Muscle layer of colon (tissue), 2 donors: ENCODE measurements around the gene RNF224.
A peak's percentile ranks its signal among the peaks of the same experiment; 100 is the strongest.

Source experiments
- H3K27ac ChIP-seq: one replicate; pipeline ENCODE4 v1.7.0; 2013; ENCODE audit warnings: low read depth, mild to moderate bottlenecking, low read length, moderate library complexity
- H3K27me3 ChIP-seq, 2 donors: one replicate each; pipeline ENCODE4 v1.7.0; 2013; ENCODE audit warnings: low read length in 2 of 2, mild to moderate bottlenecking in 2 of 2; ENCODE audit not compliant: insufficient read depth in 2 of 2, control insufficient read depth in 1 of 2
- H3K36me3 ChIP-seq: one replicate; pipeline ENCODE4 v1.7.0; 2013; ENCODE audit warnings: mild to moderate bottlenecking, low read length; ENCODE audit not compliant: insufficient read depth
- H3K4me1 ChIP-seq: one replicate; pipeline ENCODE4 v1.7.0; 2013; ENCODE audit warnings: mild to moderate bottlenecking, low read length; ENCODE audit not compliant: insufficient read depth
- H3K4me3 ChIP-seq, 2 donors: one replicate each; pipeline ENCODE4 v1.7.0; 2013; ENCODE audit warnings: low read length in 2 of 2, low read depth in 1 of 2, mild to moderate bottlenecking in 1 of 2, moderate library complexity in 1 of 2
- H3K9ac ChIP-seq: one replicate; pipeline ENCODE4 v1.7.0; 2013; ENCODE audit warnings: low read length
- H3K9me3 ChIP-seq: one replicate; pipeline ENCODE4 v1.7.0; 2013; ENCODE audit warnings: mild to moderate bottlenecking, low read length
- donor health status: abdominal sarcoma.
- donor health status: Adenocarcinoma of cecum.

Gene RNF224

GRCh38 chr9:137193771-137194170 lies 33.5 kb upstream of the RNF224 start:
- Histone ChIP-seq H3K4me1 (peaks cover 22% of the 10 kb centered on the region), H3K4me3 (no peak overlapping the region), H3K27me3 (no peaks in the 10 kb centered on the region), H3K9ac (no peak overlapping the region), H3K36me3 (peaks cover 20% of the 10 kb centered on the region), H3K27ac (no peak overlapping the region), H3K9me3 (no peaks in the 10 kb centered on the region)

- Histone ChIP-seq H3K27ac (no peak overlapping the region), H3K9ac (no peak overlapping the region), H3K36me3 (peaks cover 20% of the 10 kb centered on the region), H3K27me3 (no peaks in the 10 kb centered on the region), H3K4me3 (no peak overlapping the region), H3K4me1 (peaks cover 26% of the 10 kb centered on the region), H3K9me3 (no peaks in the 10 kb centered on the region)
Observed at GRCh38 chr9:137194388-137194787, 32.9 kb upstream of the RNF224 start.

- no peak overlapping the region for H3K9ac ChIP-seq
- no peak overlapping the region for H3K27ac ChIP-seq
- H3K9me3 ChIP-seq: no peaks in the 10 kb centered on the region
- H3K27me3 ChIP-seq: no peaks in the 10 kb centered on the region
- peaks cover 18% of the 10 kb centered on the region for H3K36me3 ChIP-seq
- H3K4me1 ChIP-seq: peaks cover 23% of the 10 kb centered on the region
- no peak overlapping the region for H3K4me3 ChIP-seq
Observed at GRCh38 chr9:137194909-137195308, 32.4 kb upstream of the RNF224 start.

GRCh38 chr9:137195525-137196220 lies 31.6 kb upstream of the RNF224 start:
- Histone ChIP-seq H3K4me1 (peaks cover 18% of the 10 kb centered on the region), H3K9ac (no peak overlapping the region), H3K9me3 (no peaks in the 10 kb centered on the region)

GRCh38 chr9:137198051-137198901 lies 29.0 kb upstream of the RNF224 start:
- no peaks in the 10 kb centered on the region for H3K9me3 ChIP-seq
- no peak overlapping the region for H3K27ac ChIP-seq
- H3K27me3 ChIP-seq: no peaks in the 10 kb centered on the region
- H3K4me3 ChIP-seq: no peak overlapping the region
- H3K36me3 ChIP-seq: no peaks in the 10 kb centered on the region
- peaks cover 34% of the 10 kb centered on the region for H3K4me1 ChIP-seq
- H3K9ac ChIP-seq: no peak overlapping the region

More at GRCh38 chr9:137195525-137196220, 31.6 kb upstream of the RNF224 start:
- Histone ChIP-seq H3K27ac (no peak overlapping the region), H3K36me3 (peaks cover 10% of the 10 kb centered on the region), H3K4me3 (no peak overlapping the region), H3K27me3 (no peaks in the 10 kb centered on the region)

GRCh38 chr9:137198902-137199283 lies 28.4 kb upstream of the RNF224 start:
- Histone ChIP-seq H3K4me3 (peak overlapping the region in 1 of 2 donors; percentile 20), H3K27ac (no peak overlapping the region), H3K4me1 (peaks cover 41% of the 10 kb centered on the region), H3K27me3 (no peaks in the 10 kb centered on the region), H3K9me3 (no peaks in the 10 kb centered on the region), H3K9ac (no peak overlapping the region), H3K36me3 (no peaks in the 10 kb centered on the region)

- Histone ChIP-seq H3K36me3 (no peaks in the 10 kb centered on the region), H3K4me3 (peak overlapping the region in 1 of 2 donors; percentile 20), H3K4me1 (peaks cover 47% of the 10 kb centered on the region), H3K27me3 (no peaks in the 10 kb centered on the region), H3K9ac (no peak overlapping the region), H3K9me3 (no peaks in the 10 kb centered on the region), H3K27ac (no peak overlapping the region)
Observed at GRCh38 chr9:137199411-137200121, 27.7 kb upstream of the RNF224 start.

- Histone ChIP-seq H3K36me3 (no peaks in the 10 kb centered on the region), H3K4me1 (peaks cover 51% of the 10 kb centered on the region), H3K9ac (no peak within 1 kb of the TSS), H3K4me3 (peak within 1 kb of the TSS; percentile 47 to 72), H3K27ac (peak within 1 kb of the TSS; percentile 73), H3K9me3 (no peaks in the 10 kb centered on the region), H3K27me3 (no peaks in the 10 kb centered on the region)
Observed at GRCh38 chr9:137200311-137201204, 26.7 kb upstream of the RNF224 start, which contains the start of gene TPRN. Gene TPRN, minus strand, starts transcription at chr9:137200741. Its CDS starts 30 bp downstream, at chr9:137200711.

GRCh38 chr9:137201205-137201868 lies 26.0 kb upstream of the RNF224 start:
- no peaks in the 10 kb centered on the region for H3K36me3 ChIP-seq
- no peaks in the 10 kb centered on the region for H3K9me3 ChIP-seq
- no peak overlapping the region for H3K9ac ChIP-seq
- peak overlapping the region; percentile 47 to 72 for H3K4me3 ChIP-seq
- H3K27ac ChIP-seq: peak overlapping the region; percentile 73
- no peaks in the 10 kb centered on the region for H3K27me3 ChIP-seq
- H3K4me1 ChIP-seq: peaks cover 57% of the 10 kb centered on the region

GRCh38 chr9:137202966-137203365 lies 24.3 kb upstream of the RNF224 start:
- Histone ChIP-seq H3K4me3 (no peak overlapping the region), H3K27me3 (no peaks in the 10 kb centered on the region), H3K9ac (no peak overlapping the region)

More at GRCh38 chr9:137202966-137203365, 24.3 kb upstream of the RNF224 start:
- Histone ChIP-seq H3K27ac (no peak overlapping the region), H3K4me1 (peaks cover 63% of the 10 kb centered on the region), H3K36me3 (no peaks in the 10 kb centered on the region), H3K9me3 (no peaks in the 10 kb centered on the region)
